GM18526 (cell line): ENCODE data around the gene TMEM269.

ENCODE experiments used
- POLR2A ChIP-seq: IDR thresholded peaks from 3 replicates; pipeline ENCODE4 v1.6.1; 2011; ENCODE audit not compliant: insufficient read length; ENCODE audit errors: extremely low read depth

TMEM269 gene

DNA sequence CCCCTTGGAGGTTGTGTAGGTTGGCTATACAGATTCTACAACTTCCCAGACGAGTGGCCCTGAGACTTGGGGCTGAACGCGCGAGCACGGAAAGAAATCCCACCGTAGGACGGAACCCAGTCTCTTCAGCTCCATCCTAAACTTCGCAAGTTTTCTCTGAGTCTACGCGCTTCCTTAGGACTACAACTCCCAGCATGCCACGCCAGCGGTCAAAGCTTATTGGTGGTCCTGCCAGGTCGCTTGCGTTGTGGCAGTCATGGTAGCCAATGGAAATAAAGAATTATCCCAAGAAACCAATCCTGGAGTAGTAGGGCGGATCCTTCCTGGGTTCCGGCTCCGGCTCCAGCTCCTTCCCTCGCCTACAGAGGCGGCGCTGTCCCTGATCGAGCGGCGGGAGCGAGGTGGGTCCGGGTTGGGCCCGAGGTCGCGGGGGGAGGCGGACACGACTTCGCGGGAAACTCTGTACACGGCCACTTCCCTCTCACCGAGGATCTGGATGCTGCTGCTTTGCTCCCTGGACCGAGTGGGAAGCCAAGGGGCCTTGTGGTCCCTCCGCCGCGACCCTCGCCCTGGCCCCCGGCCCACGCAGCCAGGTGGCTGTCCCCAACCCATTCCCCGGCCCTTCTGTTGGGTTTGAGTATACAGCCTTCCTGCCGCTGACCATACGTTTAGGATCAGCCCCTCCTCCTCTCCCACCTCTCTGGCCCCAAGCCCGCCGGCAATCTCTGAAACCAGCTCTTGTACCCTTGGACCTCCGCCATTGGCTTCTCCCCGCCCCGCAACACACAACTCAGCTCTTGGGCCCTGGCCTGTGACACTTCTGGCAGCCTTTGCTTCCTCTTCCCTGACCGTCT is 61.7 kb downstream of the TMEM269 start, which contains the start of gene ZNF691:
Gene ZNF691, plus strand, starts transcription at position 357 of the 854 bp plus-strand sequence. CDS start 3,046 bp downstream, outside the sequence.
- peak; percentile 75 for TF ChIP-seq POLR2A

DNA sequence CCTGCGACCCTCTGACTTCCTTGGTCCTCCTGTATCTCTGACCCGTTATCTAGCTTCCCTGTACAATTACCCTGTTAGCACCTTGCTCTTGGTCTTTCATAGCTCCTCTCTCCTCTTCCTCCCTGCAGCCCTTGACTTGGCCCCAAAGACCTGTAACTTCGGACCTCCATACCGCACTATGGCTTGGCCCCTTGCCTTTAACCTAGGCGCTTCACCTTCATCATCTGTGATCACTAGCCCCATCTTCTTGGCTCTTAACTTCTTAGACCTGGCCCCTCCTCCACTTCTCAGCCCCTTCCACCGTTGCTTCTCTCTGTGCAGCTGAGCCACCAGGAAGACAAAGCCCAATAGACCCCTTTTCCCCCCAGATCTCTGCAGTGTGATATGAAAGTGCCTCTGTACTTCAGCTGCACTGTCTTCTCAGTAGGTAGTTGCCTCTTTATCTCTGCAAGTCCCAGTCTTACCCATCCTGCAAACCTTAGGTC is 62.4 kb downstream of the TMEM269 start:
- no peak for TF ChIP-seq POLR2A

DNA sequence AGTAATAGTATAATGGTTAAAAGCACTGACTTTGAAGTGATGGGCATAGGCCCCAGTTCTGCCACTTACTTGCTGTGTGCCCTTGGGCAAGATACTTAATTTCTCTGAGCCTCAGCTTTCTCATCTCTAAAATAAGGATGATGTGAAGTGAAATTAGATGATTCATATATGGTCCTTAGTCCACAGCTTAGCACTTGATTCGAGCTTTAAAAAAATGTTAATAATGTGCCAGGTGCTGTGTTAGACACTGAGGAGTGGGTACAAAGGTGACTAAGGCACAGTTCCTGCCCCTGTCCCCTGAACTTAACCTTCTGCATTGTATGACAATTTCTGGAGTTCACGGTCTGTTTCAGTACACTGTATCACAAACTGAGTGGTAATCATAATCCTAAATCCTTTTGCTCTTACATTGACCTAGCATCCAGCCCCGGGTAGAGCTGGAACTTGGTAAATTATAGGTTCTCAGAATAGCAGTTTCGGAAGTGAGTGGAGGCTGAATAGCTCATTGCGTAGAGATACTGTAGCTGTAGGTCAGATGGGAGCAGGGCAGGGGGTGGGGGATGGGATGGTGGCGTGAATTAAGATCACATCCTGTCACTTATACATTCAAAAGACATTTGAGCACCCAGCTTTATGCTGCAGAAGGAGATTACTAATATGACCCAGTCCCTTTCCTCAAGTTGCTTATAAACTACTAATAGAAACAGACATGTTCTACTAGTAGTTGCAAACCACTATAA is 63.1 kb downstream of the TMEM269 start:
- TF ChIP-seq POLR2A, result no peak

DNA sequence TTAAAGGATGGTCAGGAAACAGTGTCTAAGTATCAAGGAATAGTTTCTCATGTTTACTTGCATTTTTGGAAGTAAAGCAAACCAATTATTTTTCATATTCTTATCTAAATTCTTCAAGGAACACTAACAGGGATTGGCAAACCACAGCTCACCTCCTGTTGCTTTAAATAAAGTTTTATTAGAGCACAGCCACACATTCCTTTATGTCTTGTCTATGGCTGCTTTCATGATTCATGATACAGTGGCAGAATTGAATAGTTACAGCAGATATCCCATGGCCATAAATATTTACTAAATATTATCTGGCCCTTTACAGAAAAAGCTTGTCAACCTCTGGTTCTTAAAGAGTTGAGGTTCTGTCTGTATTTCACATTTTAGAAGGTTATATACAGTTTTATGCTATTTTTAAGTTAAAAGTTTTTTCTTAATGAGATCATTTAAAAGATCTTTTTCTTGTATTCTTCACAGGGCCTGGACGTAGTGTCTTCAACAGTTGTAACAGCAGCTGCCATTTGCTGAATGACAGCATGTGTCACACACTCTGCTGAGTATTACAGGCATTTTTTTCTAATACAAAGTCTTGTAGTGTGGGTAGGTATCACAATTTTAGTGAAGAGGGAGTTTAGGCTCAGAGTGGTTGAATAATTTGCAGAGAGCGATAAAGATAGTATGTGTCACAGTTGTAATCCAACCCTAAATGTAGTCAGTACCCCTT is 64.2 kb downstream of the TMEM269 start:
- TF ChIP-seq POLR2A, result no peak

DNA sequence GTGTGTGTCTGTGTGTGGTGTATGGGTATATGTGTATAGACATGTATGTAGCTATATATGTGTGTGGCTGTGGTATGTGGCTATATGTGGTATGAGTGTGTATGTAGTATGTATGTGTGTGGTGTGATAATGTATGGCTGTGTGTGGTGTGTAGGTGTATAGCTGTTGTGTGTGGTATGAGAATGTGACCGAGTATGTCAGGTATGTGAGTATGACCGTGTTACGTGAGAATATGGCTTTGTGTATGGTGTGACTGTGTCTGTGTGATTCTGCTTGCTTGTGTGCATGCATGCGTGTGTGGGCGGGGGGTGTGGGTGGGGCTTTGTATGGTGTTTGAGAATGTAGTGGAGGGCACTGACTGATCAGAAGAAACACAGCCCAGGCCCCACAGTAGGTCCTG is 65.2 kb downstream of the TMEM269 start:
- TF ChIP-seq POLR2A, result no peak
